Measurements from ENCODE around the gene CCDC51. TPM values are rescaled to one million over a fixed set of nuclear protein-coding genes. Genes with fewer than 3 reads are reported as not detected.
A peak's percentile ranks its signal among the peaks of the same experiment; 100 is the strongest.

The CCDC51 gene
- total and polyA plus RNA-seq, 2 of the 13 experiments (the other 11 are each of a cell fraction or from before 2014, with no cell fraction given) = 18.1 to 29.4 TPM

- TF ChIP-seq CHCHD3 (CRISPR knock-in tag; IDR thresholded peaks at IDR 0.05) (no peak), ZNF772 (CRISPR knock-in tag; IDR thresholded peaks at IDR 0.05) (no peak), NFIC (IDR thresholded peaks at IDR 0.05; ENCODE audit: low read length) (no peak), ZFP36L1 (CRISPR knock-in tag; IDR thresholded peaks at IDR 0.05) (no peak), ZNF138 (CRISPR knock-in tag; IDR thresholded peaks at IDR 0.05; ENCODE audit: low read depth) (no peak), ZNF691 (CRISPR knock-in tag; IDR thresholded peaks at IDR 0.05; ENCODE audit: borderline replicate concordance, low read depth) (0 out of 2 replicates have a peak, but pooled peaks have one; percentile 31), ZFP62 (CRISPR knock-in tag; IDR thresholded peaks at IDR 0.05) (no peak), BCL3 (CRISPR knock-in tag; IDR thresholded peaks at IDR 0.05) (peak; percentile 86; the same call in 1 of the 2 replicates), ZBTB43 (CRISPR knock-in tag; conservative IDR thresholded peaks at IDR 0.05) (no peak), ZSCAN20 (CRISPR knock-in tag; IDR thresholded peaks at IDR 0.05; ENCODE audit: borderline replicate concordance) (no peak), ZNF720 (CRISPR knock-in tag; IDR thresholded peaks at IDR 0.05) (no peak), ZNF282 (IDR thresholded peaks at IDR 0.05; ENCODE audit: partially characterized antibody) (no peak), ZNF615 (CRISPR knock-in tag; IDR thresholded peaks at IDR 0.05; ENCODE audit: borderline replicate concordance) (no peak), HIC2 (CRISPR knock-in tag; IDR thresholded peaks at IDR 0.05; ENCODE audit: low read depth) (no peak), NR2F1 (CRISPR knock-in tag; IDR thresholded peaks at IDR 0.05) (peak; percentile 68 to 70), ZNF124 (CRISPR knock-in tag; IDR thresholded peaks at IDR 0.05) (no peak), ZNF891 (CRISPR knock-in tag; IDR thresholded peaks at IDR 0.05) (no peak; the same call in 1 of the 2 replicates), GPBP1L1 (CRISPR knock-in tag; IDR thresholded peaks at IDR 0.05) (no peak), ZNF20 (CRISPR knock-in tag; IDR thresholded peaks at IDR 0.05) (no peak), ZNF251 (CRISPR knock-in tag; IDR thresholded peaks at IDR 0.05) (no peak), AKAP8 (CRISPR knock-in tag; IDR thresholded peaks at IDR 0.05) (peak; percentile 55; the same call in 1 of the 2 replicates), NR3C1 (CRISPR knock-in tag; IDR thresholded peaks at IDR 0.05) (no peak), ZNF552 (CRISPR knock-in tag; IDR thresholded peaks at IDR 0.05; ENCODE audit: borderline replicate concordance) (no peak; the same call in 1 of the 2 replicates)
Measured at GRCh38 chr3:48472923-48473616, 33.2 kb upstream of the CCDC51 start (continued).

Data from HepG2 (cell line).